GM12878 (cell line): ENCODE results near the gene GOLGA7B. TPM values are rescaled to one million over a fixed set of nuclear protein-coding genes. Genes with fewer than 3 reads are reported as not detected.

Experiments used
- ATAC-seq: fragments of 200-7000 bp; cut with Tn5 transposase; 3 replicates; pipeline ENCODE4 v1.9.1; 2020; ENCODE audit warnings: mild to moderate bottlenecking, moderate library complexity
- BruUV-seq: library from RNA; stranded (reverse); fragments of 400-500 nt; replicated peaks from 2 replicates; lab custom pipeline; 2021; lab: Mats Ljungman, UMichigan
- CTCF ChIA-PET: fragments of 300-600 bp; sonication (Branson Sonifier 250); formaldehyde crosslinking; extraction: SDS; loops from one replicate; lab custom pipeline; 2021; ENCODE audit warnings: inconsistent platforms; lab: Yijun Ruan, JAX
- POLR2A ChIA-PET: fragments of 350-600 bp; formaldehyde crosslinking; extraction: SDS; loops from one replicate; lab custom pipeline; 2021; ENCODE audit warnings: inconsistent platforms; lab: Charles Lee
- RAD21 ChIA-PET: fragments of 300-600 bp; sonication (Branson Sonifier 250); formaldehyde crosslinking; loops from one replicate; lab custom pipeline; 2023; ENCODE audit warnings: antibody characterized with exemption; ENCODE audit not compliant: unreplicated experiment; lab: Charles Lee
- SMC1A ChIA-PET: fragments of 300-600 bp; sonication (Branson Sonifier 250); formaldehyde crosslinking; loops from one replicate; lab custom pipeline; 2023; ENCODE audit not compliant: unreplicated experiment, uncharacterized antibody; lab: Charles Lee
- DNase-seq: peaks from one replicate; pipeline ENCODE4 v3.0.0-alpha.2; 2011; ENCODE audit warnings: low read depth, low spot score
- FAIRE-seq: peaks from 3 replicates; lab custom pipeline; 2011; peaks lifted over from hg19 to GRCh38; lab: Jason Lieb, UNC
- H2AFZ ChIP-seq: 2 replicates; pipeline ENCODE4 v1.6.0; 2011; ENCODE audit warnings: low read depth, low read length, control low read depth; ENCODE audit not compliant: control insufficient read depth
- H3K27ac ChIP-seq: 2 replicates; pipeline ENCODE4 v1.5.1; 2011; ENCODE audit warnings: control low read depth; ENCODE audit not compliant: control insufficient read depth, insufficient read depth
- H3K27me3 ChIP-seq, 2 experiments: replicated peaks in 1 of 2; 2 replicates each; pipeline versions ENCODE4 v1.6.0 to v1.6.1; 2011; ENCODE audit warnings: low read length in 1 of 2; ENCODE audit not compliant: control insufficient read depth in 2 of 2, insufficient read depth in 2 of 2
- H3K36me3 ChIP-seq, 2 experiments: 2 replicates each; pipeline ENCODE4 v1.5.1; 2011; ENCODE audit warnings: low read length in 1 of 2; ENCODE audit not compliant: control insufficient read depth in 2 of 2, insufficient read depth in 2 of 2
- H3K4me1 ChIP-seq: 2 replicates; pipeline ENCODE4 v1.6.1; 2011; ENCODE audit warnings: mild to moderate bottlenecking, low read length, moderate library complexity, mixed read lengths; ENCODE audit not compliant: control insufficient read depth, insufficient read depth
- H3K4me2 ChIP-seq: 2 replicates; pipeline ENCODE4 v1.6.0; 2011; ENCODE audit warnings: control low read depth; ENCODE audit not compliant: control insufficient read depth, insufficient read depth
- H3K4me3 ChIP-seq: fragments of 200-600 bp; sonication (generic); 2 replicates; pipeline ENCODE4 v1.5.1; 2016
- H3K79me2 ChIP-seq: 2 replicates; pipeline ENCODE4 v1.6.0; 2011; ENCODE audit warnings: low read length; ENCODE audit not compliant: control insufficient read depth, insufficient read depth
- H3K9ac ChIP-seq: 2 replicates; pipeline ENCODE4 v1.8.0; 2011; ENCODE audit warnings: low read length, control low read depth, mixed read lengths; ENCODE audit not compliant: control insufficient read depth, insufficient read depth
- H3K9me3 ChIP-seq: replicated peaks from 3 replicates; pipeline ENCODE4 v1.5.1; 2011; ENCODE audit warnings: mild to moderate bottlenecking, low read length; ENCODE audit not compliant: control insufficient read depth, insufficient read depth
- H4K20me1 ChIP-seq: 2 replicates; pipeline ENCODE4 v1.6.0; 2011; ENCODE audit not compliant: control insufficient read depth, insufficient read depth
- BCL3 ChIP-seq: IDR thresholded peaks from 2 replicates; pipeline ENCODE4 v1.6.1; 2011; ENCODE audit warnings: borderline replicate concordance, low read depth, mild to moderate bottlenecking, moderate library complexity, low read length; ENCODE audit not compliant: insufficient read depth, poor library complexity, severe bottlenecking
- BCLAF1 ChIP-seq: fragments of 450-650 bp; IDR thresholded peaks from 2 replicates; pipeline ENCODE4 v1.6.1; 2017; ENCODE audit warnings: antibody characterized with exemption, mild to moderate bottlenecking, moderate library complexity
- CBFB ChIP-seq: IDR thresholded peaks from 2 replicates; pipeline ENCODE4 v1.6.1; 2016; ENCODE audit warnings: antibody characterized with exemption, low read depth
- E4F1 ChIP-seq: fragments of 450-650 bp; IDR thresholded peaks from 2 replicates; pipeline ENCODE4 v1.6.1; 2018; ENCODE audit warnings: borderline replicate concordance, mild to moderate bottlenecking; ENCODE audit not compliant: partially characterized antibody
- ESRRA ChIP-seq: IDR thresholded peaks from 2 replicates; pipeline ENCODE4 v1.6.1; 2012; ENCODE audit warnings: mild to moderate bottlenecking, low read length, improper control_type of control experiment
- IKZF1 ChIP-seq: fragments of 450-650 bp; conservative IDR thresholded peaks from 2 replicates; pipeline ENCODE4 v1.6.1; 2017; ENCODE audit warnings: antibody characterized with exemption, mild to moderate bottlenecking
- JUNB ChIP-seq: IDR thresholded peaks from 2 replicates; pipeline ENCODE4 v1.6.1; 2016; ENCODE audit warnings: antibody characterized with exemption, mild to moderate bottlenecking
- MLLT1 ChIP-seq: fragments of 450-650 bp; IDR thresholded peaks from 2 replicates; pipeline ENCODE4 v1.6.1; 2016; ENCODE audit warnings: mild to moderate bottlenecking
- NBN ChIP-seq: fragments of 450-650 bp; IDR thresholded peaks from 2 replicates; pipeline ENCODE4 v1.6.1; 2016
- PBX3 ChIP-seq: IDR thresholded peaks from 2 replicates; pipeline ENCODE4 v1.6.1; 2011; ENCODE audit warnings: mild to moderate bottlenecking, low read depth, low read length, moderate library complexity; ENCODE audit not compliant: insufficient replicate concordance
- PKNOX1 ChIP-seq: fragments of 450-650 bp; IDR thresholded peaks from 2 replicates; pipeline ENCODE4 v1.6.1; 2016; ENCODE audit warnings: mild to moderate bottlenecking
- RUNX3 ChIP-seq: IDR thresholded peaks from 2 replicates; pipeline ENCODE4 v1.6.1; 2012; ENCODE audit warnings: low read length, inconsistent platforms
- ZBED1 ChIP-seq: IDR thresholded peaks from 2 replicates; pipeline ENCODE4 v1.6.1; 2016; ENCODE audit warnings: borderline replicate concordance
- ZNF207 ChIP-seq: fragments of 450-650 bp; IDR thresholded peaks from 2 replicates; pipeline ENCODE4 v1.6.1; 2014; ENCODE audit warnings: antibody characterized with exemption, mild to moderate bottlenecking, borderline replicate concordance
- ZNF622 ChIP-seq: fragments of 450-650 bp; IDR thresholded peaks from 2 replicates; pipeline ENCODE4 v1.6.1; 2017; ENCODE audit warnings: mild to moderate bottlenecking, inconsistent platforms
- WGBS: methylation state at CpG from one replicate; pipeline ENCODE4 v1.1.6; 2016; ENCODE audit warnings: low lambda C conversion rate; ENCODE audit not compliant: insufficient replicate concordance, insufficient coverage; ENCODE audit errors: missing lambda C conversion rate; 5-methylcytosine and 5-hydroxymethylcytosine counted together
- in situ Hi-C: fragments of 300-500 bp; cut with MboI; formaldehyde crosslinking; loops from 9 replicates; pipeline ENCODE4 v1.14.3; 2018; ENCODE audit warnings: mixed read lengths
- intact Hi-C: fragments of 100-400 bp; cut with micrococcal nuclease; formaldehyde crosslinking; loops from one replicate; pipeline ENCODE4 v1.14.2; 2022; ENCODE audit not compliant: unreplicated experiment
- polyA plus RNA-seq, 11 experiments: library from polyadenylated mRNA; depleted of rRNA in 4 of 11; unstranded in 6 of 11; stranded (reverse) in 5 of 11; fragments of >200 nt; fragmentation: Nextera tagmentation in 4 of 11; fragmentation: Illumina TruSeq in 1 of 11; extraction: Ambion mirVana in 4 of 11; extraction: Trizol in 1 of 11; gene quantifications; 1 replicate in 1 of 11; 2 replicates in 10 of 11; pipeline versions ENCODE4 v1.2.1 to v1.2.3, GENCODE V29; 2011 to 2016; ENCODE audit warnings: inconsistent platforms in 2 of 11, missing spikeins in 2 of 11, low read depth in 1 of 11
- total RNA-seq, 4 experiments: library from RNA; depleted of rRNA in 3 of 4; stranded (reverse); fragments of >200 nt in 3 of 4; fragmentation: Illumina TruSeq in 1 of 4; extraction: Trizol in 1 of 4; gene quantifications; 2 replicates each; pipeline versions ENCODE4 v1.2.1 to v1.2.3, GENCODE V29; 2013 to 2021

The GOLGA7B gene
- total and polyA plus RNA-seq, 10 of the 15 experiments (the other 5 are each of a cell fraction or from before 2014, with no cell fraction given) = 0.01 to 0.02 (median 0.01) TPM; not detected in 7

- no peaks in the 10 kb centered on the region for H3K79me2 ChIP-seq
- H4K20me1 ChIP-seq = no peaks in the 10 kb centered on the region
- H3K9ac ChIP-seq = no peak overlapping the region
- H3K9me3 ChIP-seq = no peaks in the 10 kb centered on the region
- SMC1A ChIA-PET = no interaction called here
- in situ Hi-C loops (no loop called here), intact Hi-C loops (no loop called here)
- no peak overlapping the region for H3K4me3 ChIP-seq
- no peak overlapping the region for H2AFZ ChIP-seq
- POLR2A ChIA-PET = no interaction called here
- no peak for TF ChIP-seq PKNOX1
- no peak for TF ChIP-seq ESRRA
- TF ChIP-seq JUNB = no peak
- no peak for TF ChIP-seq RUNX3
- no peak for TF ChIP-seq MLLT1
- no peak for TF ChIP-seq ZNF622
- TF ChIP-seq PBX3 = no peak
- no peak for TF ChIP-seq BCL3
- no peak for TF ChIP-seq NBN
- TF ChIP-seq E4F1 = no peak
- no peak for TF ChIP-seq CBFB
- TF ChIP-seq BCLAF1 = no peak
- no peak for TF ChIP-seq IKZF1
- TF ChIP-seq ZNF207 = no peak
- no peak for TF ChIP-seq ZBED1
- no TSS peak for BruUV-seq
- RAD21 ChIA-PET = no interaction called here
- no peak overlapping the region for H3K27ac ChIP-seq
- H3K4me2 ChIP-seq = no peak overlapping the region
- 47% methylated on average over 9 of the region's 9 CpGs for WGBS
- ATAC-seq (no peak), DNase-seq (no peak), FAIRE-seq (no peak)
- H3K4me1 ChIP-seq = no peaks in the 10 kb centered on the region
- no peaks in the 10 kb centered on the region for H3K36me3 ChIP-seq
- peaks cover 0 to 2% of the 10 kb centered on the region in 2 experiments; a peak in 2 of 4 replicates for H3K27me3 ChIP-seq
- CTCF ChIA-PET = no interaction called here
Measured at GRCh38 chr10:97895915-97896314, 46.3 kb downstream of the GOLGA7B start.
